Naive B cell (primary cell): ENCODE data around the gene BMP5. TPM values are rescaled to one million over a fixed set of nuclear protein-coding genes. Genes with fewer than 3 reads are reported as not detected.

Source experiments
- ATAC-seq, 2 donors: fragments of 150-1000 bp; cut with Tn5 transposase; 2 replicates each; pipeline ENCODE4 v1.10.0; 2021; ENCODE audit warnings: low read depth in 2 of 2, mild to moderate bottlenecking in 2 of 2, moderate library complexity in 2 of 2
- DNase-seq: peaks from one replicate; pipeline ENCODE4 v3.0.0; 2022
- H3K27ac Mint-ChIP-seq, 6 donors: one replicate each; pipeline ENCODE4 v1.8.0; 2020 to 2022; ENCODE audit warnings: mild to moderate bottlenecking in 6 of 6, mixed read lengths in 6 of 6, moderate library complexity in 5 of 6, inconsistent platforms in 2 of 6
- H3K27me3 Mint-ChIP-seq, 3 donors: one replicate each; pipeline ENCODE4 v1.8.0; 2021 to 2022; ENCODE audit warnings: mixed read lengths in 3 of 3, mild to moderate bottlenecking in 1 of 3
- H3K36me3 Mint-ChIP-seq, 2 donors: one replicate each; pipeline ENCODE4 v1.8.0; 2020 to 2022; ENCODE audit warnings: mixed read lengths in 2 of 2, inconsistent platforms in 1 of 2, mild to moderate bottlenecking in 1 of 2
- H3K4me1 Mint-ChIP-seq, 3 donors: one replicate each; pipeline ENCODE4 v1.8.0; 2020 to 2022; ENCODE audit warnings: mixed read lengths in 3 of 3, inconsistent platforms in 1 of 3, mild to moderate bottlenecking in 1 of 3, moderate library complexity in 1 of 3
- H3K4me3 Mint-ChIP-seq, 8 donors: one replicate each; pipeline ENCODE4 v1.8.0; 2020 to 2022; ENCODE audit warnings: mild to moderate bottlenecking in 8 of 8, mixed read lengths in 8 of 8, moderate library complexity in 8 of 8, inconsistent platforms in 2 of 8
- H3K9me3 Mint-ChIP-seq, 7 donors: one replicate each; pipeline ENCODE4 v1.8.0; 2020 to 2022; ENCODE audit warnings: mixed read lengths in 7 of 7, mild to moderate bottlenecking in 5 of 7, inconsistent platforms in 2 of 7, moderate library complexity in 1 of 7
- polyA plus RNA-seq, 6 donors: library from polyadenylated mRNA; unstranded; fragments of 300-500 nt; fragmentation: Illumina TruSeq; gene quantifications; one replicate each; pipeline ENCODE4 v1.2.3, GENCODE V29; 2021; ENCODE audit warnings: low read depth in 6 of 6

BMP5 gene
- polyA plus RNA-seq, 6 donors from 2014 or later: not detected

DNA sequence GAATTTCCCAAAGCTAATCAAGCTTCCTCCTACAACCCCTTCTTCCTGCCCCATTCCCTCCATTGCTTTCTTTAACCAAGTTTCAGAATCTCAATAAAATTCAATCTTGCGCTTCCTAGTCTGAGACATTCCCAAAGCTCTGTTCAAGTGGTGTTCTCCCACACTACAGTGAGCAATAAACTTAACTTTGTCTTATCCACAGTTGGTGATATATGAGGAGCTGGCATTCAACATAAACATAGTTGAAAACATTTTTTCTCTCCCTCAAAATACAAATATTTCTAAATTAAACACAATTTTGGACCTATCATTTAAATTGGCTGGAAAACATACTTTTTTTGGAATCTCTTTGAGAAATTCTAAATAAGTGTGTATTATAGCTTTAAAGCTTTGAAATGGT is 166.7 kb downstream of the BMP5 start:
- Mint-ChIP-seq H3K4me3 (no peak overlapping the region), H3K9me3 (peaks cover 0 to 15% (median 7%) of the 10 kb centered on the region in 7 donors), H3K4me1 (no peaks in the 10 kb centered on the region), H3K36me3 (no peaks in the 10 kb centered on the region), H3K27ac (no peak overlapping the region), H3K27me3 (no peaks in the 10 kb centered on the region)
- ATAC-seq (no peak), DNase-seq (no peak)

DNA sequence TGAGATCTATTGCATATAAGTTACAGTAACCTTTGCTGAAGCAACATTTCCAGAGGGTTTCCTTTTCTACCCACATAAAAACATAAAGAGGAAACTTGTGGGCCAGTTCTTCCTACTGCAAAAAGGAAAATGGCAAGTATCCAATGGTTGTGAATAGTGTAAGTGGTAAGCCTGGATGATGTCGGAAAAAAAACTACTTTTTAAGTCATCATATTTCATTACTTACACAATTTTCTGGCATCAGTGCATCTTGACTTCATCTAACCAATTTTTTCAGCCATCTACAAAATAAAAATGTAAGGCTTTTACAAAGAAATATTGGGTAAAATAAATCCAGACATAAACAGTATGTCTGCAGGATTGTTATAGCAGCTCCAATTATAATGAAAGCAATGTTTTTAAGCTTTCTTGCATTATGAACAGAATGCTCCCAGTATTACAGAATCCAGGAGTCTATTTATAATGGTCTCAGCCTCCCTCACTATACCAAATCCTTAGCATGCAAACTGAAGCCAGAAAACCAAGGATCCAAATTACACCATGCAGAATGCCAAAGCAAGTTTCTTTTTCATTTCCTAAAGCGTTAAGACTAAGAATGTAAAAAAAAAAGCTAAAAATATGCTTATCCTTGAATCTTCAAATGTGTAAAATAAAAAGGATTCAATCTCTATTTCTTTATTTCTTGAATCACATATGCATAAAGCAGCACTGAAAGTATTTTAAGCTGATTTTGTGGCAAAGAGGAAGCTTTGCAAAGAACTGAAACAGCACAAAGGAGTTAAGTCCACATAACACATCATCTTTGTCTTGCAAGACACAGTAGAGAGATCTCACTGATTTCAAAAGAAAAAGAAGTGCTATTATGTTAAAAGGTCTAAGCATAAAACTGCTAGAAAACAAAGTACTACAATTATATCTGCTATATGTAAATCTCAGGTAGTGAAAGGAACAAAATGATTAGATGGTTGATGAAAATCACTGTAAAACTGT is 169.6 kb downstream of the BMP5 start:
- H3K27ac Mint-ChIP-seq: no peak overlapping the region
- ATAC-seq (no peak), DNase-seq (no peak)
- H3K9me3 Mint-ChIP-seq: peaks cover 4 to 14% (median 11%) of the 10 kb centered on the region in 7 donors
- H3K36me3 Mint-ChIP-seq: no peaks in the 10 kb centered on the region
- H3K4me1 Mint-ChIP-seq: no peaks in the 10 kb centered on the region
- no peak overlapping the region for H3K4me3 Mint-ChIP-seq
- H3K27me3 Mint-ChIP-seq: no peaks in the 10 kb centered on the region

DNA sequence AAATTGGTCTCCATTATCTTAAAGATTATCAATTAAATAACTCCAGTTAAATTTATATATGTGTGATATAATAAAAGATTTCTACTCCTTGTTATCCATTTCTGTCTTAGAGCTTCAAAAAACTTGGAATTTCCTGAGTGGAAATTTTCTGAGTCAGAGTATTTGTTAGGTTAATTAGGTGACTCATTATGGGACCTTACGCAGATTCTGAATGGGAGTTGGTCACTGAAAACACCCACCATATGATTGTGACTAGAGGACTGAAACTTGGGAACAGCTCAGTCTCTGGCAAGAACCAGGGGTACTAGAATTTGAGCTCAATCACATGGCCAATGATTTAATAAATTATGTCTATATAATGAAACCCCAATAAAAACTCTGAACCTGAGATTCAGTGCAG is 171.0 kb downstream of the BMP5 start:
- DNase-seq: no peak
- H3K27ac Mint-ChIP-seq: no peak overlapping the region
- H3K27me3 Mint-ChIP-seq: no peaks in the 10 kb centered on the region
- ATAC-seq: no peak
- peaks cover 4 to 16% (median 11%) of the 10 kb centered on the region in 7 donors for H3K9me3 Mint-ChIP-seq
- no peaks in the 10 kb centered on the region for H3K4me1 Mint-ChIP-seq
- H3K4me3 Mint-ChIP-seq: no peak overlapping the region
- no peaks in the 10 kb centered on the region for H3K36me3 Mint-ChIP-seq
